Cardiac muscle cell (in vitro differentiated cells and primary cell): Measurements from ENCODE around the gene BICD1. TPM values are rescaled to one million over a fixed set of nuclear protein-coding genes. Genes with fewer than 3 reads are reported as not detected.

Experiments
- DNase-seq, 2 donors: peaks; one replicate each; pipeline versions ENCODE4 v3.0.0 to v3.0.0-alpha.2; 2010 to 2017; ENCODE audit warnings: low read depth in 1 of 2, low spot score in 1 of 2
- H3K27ac ChIP-seq: fragments of 200-600 bp; sonication (generic); 2 replicates; pipeline ENCODE4 v1.5.1; 2016
- H3K27me3 ChIP-seq: fragments of 200-600 bp; sonication (generic); 2 replicates; pipeline ENCODE4 v1.6.0; 2016; ENCODE audit warnings: control low read depth
- H3K36me3 ChIP-seq: fragments of 200-600 bp; sonication (generic); 2 replicates; pipeline ENCODE4 v1.5.1; 2016; ENCODE audit warnings: control low read depth
- H3K4me1 ChIP-seq: fragments of 200-600 bp; sonication (generic); 2 replicates; pipeline ENCODE4 v1.8.1; 2017; ENCODE audit warnings: low read depth, mild to moderate bottlenecking, mixed run types
- H3K4me3 ChIP-seq: fragments of 200-600 bp; sonication (generic); 2 replicates; pipeline ENCODE4 v1.5.1; 2016; ENCODE audit warnings: mild to moderate bottlenecking
- H3K9me3 ChIP-seq: fragments of 200-600 bp; sonication (generic); 2 replicates; pipeline ENCODE4 v1.5.1; 2017; ENCODE audit warnings: low read depth, mild to moderate bottlenecking, control low read depth
- CTCF ChIP-seq: IDR thresholded peaks from 2 replicates; pipeline ENCODE4 v1.5.1; 2012; ENCODE audit warnings: low read depth, mild to moderate bottlenecking, low read length
- polyA plus RNA-seq: library from polyadenylated mRNA; unstranded; fragments of >200 nt; fragmentation: Nextera tagmentation; extraction: Ambion mirVana; gene quantifications from 2 replicates; pipeline ENCODE4 v1.2.1, GENCODE V29; 2016
- total RNA-seq: library from RNA; depleted of rRNA; stranded (reverse); fragments of >200 nt; gene quantifications from 2 replicates; pipeline ENCODE4 v1.2.3, GENCODE V29; 2016

The BICD1 gene
- total and polyA plus RNA-seq, 2 experiments from 2014 or later: 13.3 to 16.6 TPM

- no peak overlapping the region for H3K4me3 ChIP-seq
- DNase-seq: no peak
- no peaks in the 10 kb centered on the region for H3K9me3 ChIP-seq
- H3K36me3 ChIP-seq: no peaks in the 10 kb centered on the region
- H3K27ac ChIP-seq: no peak overlapping the region
- H3K27me3 ChIP-seq: no peaks in the 10 kb centered on the region
- peaks cover 6% of the 10 kb centered on the region for H3K4me1 ChIP-seq
- no peak for TF ChIP-seq CTCF
These were observed 38.4 kb downstream of the BICD1 start for GRCh38 chr12:32145096-32145495.

- TF ChIP-seq CTCF: no peak
- H3K4me1 ChIP-seq: peaks cover 6% of the 10 kb centered on the region
- no peaks in the 10 kb centered on the region for H3K36me3 ChIP-seq
- H3K9me3 ChIP-seq: no peaks in the 10 kb centered on the region
- no peak for DNase-seq
- no peak overlapping the region for H3K4me3 ChIP-seq
- no peak overlapping the region for H3K27ac ChIP-seq
- H3K27me3 ChIP-seq: no peaks in the 10 kb centered on the region
These were observed 39.6 kb downstream of the BICD1 start for GRCh38 chr12:32146074-32146873.

GRCh38 chr12:32148372-32148771, 41.7 kb downstream of the BICD1 start:
- TF ChIP-seq CTCF: no peak
- no peak for DNase-seq
- no peaks in the 10 kb centered on the region for H3K9me3 ChIP-seq
- no peaks in the 10 kb centered on the region for H3K36me3 ChIP-seq
- peaks cover 6% of the 10 kb centered on the region for H3K4me1 ChIP-seq
- no peak overlapping the region for H3K4me3 ChIP-seq
- no peaks in the 10 kb centered on the region for H3K27me3 ChIP-seq
- H3K27ac ChIP-seq: no peak overlapping the region

- Histone ChIP-seq H3K4me1 (peaks cover 13% of the 10 kb centered on the region), H3K4me3 (no peak overlapping the region), H3K9me3 (no peaks in the 10 kb centered on the region), H3K27ac (no peak overlapping the region), H3K36me3 (no peaks in the 10 kb centered on the region), H3K27me3 (no peaks in the 10 kb centered on the region)
- DNase-seq: no peak
- no peak for TF ChIP-seq CTCF
These were observed 42.8 kb downstream of the BICD1 start for GRCh38 chr12:32149489-32149888.

GRCh38 chr12:32151086-32151485, 44.4 kb downstream of the BICD1 start:
- no peaks in the 10 kb centered on the region for H3K36me3 ChIP-seq
- H3K27ac ChIP-seq: no peak overlapping the region
- no peaks in the 10 kb centered on the region for H3K27me3 ChIP-seq
- no peak overlapping the region for H3K4me3 ChIP-seq
- TF ChIP-seq CTCF: no peak
- H3K9me3 ChIP-seq: no peaks in the 10 kb centered on the region
- DNase-seq: no peak
- peaks cover 23% of the 10 kb centered on the region for H3K4me1 ChIP-seq
